Limb (tissue), 2 donors: Measurements from ENCODE around the gene SAP30BP.

ENCODE experiments used
- DNase-seq, 2 donors: peaks; one replicate each; pipeline ENCODE4 v3.0.0-alpha.2; 2016; ENCODE audit errors: extremely low spot score in 2 of 2

Gene SAP30BP

GRCh38 chr17:75738218-75738802 is 71.2 kb downstream of the SAP30BP start:
- DNase-seq: no peak

DNA sequence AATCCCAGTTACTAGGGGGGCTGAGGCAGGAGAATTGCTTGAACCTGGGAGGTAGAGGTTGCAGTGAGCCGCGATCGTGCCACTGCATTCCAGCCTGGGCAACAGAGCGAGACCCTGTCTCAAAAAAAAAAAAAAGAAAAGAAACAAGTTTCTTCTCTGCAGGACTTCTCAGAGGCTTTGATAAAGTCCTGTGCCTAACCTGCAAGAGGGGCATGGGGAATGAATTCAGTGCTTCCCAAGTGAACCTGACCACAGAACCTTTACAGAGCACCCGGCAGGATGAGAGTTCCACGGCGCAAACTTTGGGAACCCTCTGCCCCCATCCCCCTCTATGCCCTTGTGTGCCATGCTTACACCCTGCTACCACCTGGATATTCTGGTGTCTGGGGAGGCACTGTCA is 72.0 kb downstream of the SAP30BP start:
- DNase-seq: no peak

DNA sequence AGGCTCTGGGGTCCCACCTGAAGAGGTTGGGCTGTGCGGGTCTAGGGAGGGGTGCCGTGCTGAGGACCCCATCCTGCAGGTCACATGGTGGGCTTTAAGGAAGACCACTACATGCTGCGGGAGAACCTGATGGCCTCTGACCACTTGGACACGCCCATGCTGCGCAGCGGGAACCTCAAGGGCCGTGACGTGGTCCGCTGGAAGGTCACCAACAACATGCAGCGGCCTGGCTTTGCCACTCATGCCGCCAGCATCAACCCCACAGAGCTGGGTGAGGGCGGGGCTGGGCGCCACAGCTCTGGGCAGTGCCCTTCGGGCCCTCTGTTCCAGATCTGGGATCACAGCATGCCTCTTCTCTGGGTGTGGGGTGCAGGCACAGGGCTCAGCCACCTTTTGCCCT is 72.7 kb downstream of the SAP30BP start:
- DNase-seq: no peak

GRCh38 chr17:75740215-75740614 is 73.1 kb downstream of the SAP30BP start:
- no peak for DNase-seq

GRCh38 chr17:75740631-75741077 is 73.5 kb downstream of the SAP30BP start:
- no peak for DNase-seq

- no peak for DNase-seq
Measured at GRCh38 chr17:75742337-75742736, 75.2 kb downstream of the SAP30BP start.

- no peak for DNase-seq
Measured at GRCh38 chr17:75743625-75744206, 76.6 kb downstream of the SAP30BP start.

GRCh38 chr17:75748706-75749105 is 81.6 kb downstream of the SAP30BP start:
- no peak for DNase-seq

- DNase-seq: peak in 1 of 2 donors; percentile 88
Measured at GRCh38 chr17:75749545-75750389, 82.6 kb downstream of the SAP30BP start.

DNA sequence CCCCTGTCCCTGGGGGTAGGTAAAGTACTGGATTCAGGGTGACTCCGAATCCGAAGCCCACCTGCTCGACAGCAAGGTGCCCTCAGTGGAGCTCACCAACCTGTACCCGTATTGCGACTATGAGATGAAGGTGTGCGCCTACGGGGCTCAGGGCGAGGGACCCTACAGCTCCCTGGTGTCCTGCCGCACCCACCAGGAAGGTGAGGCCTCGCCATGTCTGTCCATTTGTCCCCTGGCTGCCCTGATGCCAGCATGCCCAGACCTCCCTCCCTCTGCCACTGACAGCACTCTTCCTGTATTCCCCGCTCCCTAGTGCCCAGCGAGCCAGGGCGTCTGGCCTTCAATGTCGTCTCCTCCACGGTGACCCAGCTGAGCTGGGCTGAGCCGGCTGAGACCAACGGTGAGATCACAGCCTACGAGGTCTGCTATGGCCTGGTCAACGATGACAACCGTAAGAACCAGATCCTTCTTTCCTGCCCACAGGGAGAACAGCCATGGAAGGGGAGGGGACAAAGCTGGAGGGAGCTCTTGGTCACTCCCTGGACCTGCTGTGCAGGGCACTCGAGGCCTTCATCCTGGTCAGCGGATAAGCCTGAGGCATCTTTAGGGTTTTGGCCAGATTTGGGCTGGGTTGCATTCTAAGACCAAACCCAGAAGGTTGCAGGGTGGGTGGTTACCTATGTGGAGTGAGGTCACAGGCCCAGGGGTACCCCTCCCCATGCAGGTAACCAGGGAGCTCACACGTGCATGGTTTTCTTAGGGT is 83.7 kb downstream of the SAP30BP start:
- no peak for DNase-seq

DNA sequence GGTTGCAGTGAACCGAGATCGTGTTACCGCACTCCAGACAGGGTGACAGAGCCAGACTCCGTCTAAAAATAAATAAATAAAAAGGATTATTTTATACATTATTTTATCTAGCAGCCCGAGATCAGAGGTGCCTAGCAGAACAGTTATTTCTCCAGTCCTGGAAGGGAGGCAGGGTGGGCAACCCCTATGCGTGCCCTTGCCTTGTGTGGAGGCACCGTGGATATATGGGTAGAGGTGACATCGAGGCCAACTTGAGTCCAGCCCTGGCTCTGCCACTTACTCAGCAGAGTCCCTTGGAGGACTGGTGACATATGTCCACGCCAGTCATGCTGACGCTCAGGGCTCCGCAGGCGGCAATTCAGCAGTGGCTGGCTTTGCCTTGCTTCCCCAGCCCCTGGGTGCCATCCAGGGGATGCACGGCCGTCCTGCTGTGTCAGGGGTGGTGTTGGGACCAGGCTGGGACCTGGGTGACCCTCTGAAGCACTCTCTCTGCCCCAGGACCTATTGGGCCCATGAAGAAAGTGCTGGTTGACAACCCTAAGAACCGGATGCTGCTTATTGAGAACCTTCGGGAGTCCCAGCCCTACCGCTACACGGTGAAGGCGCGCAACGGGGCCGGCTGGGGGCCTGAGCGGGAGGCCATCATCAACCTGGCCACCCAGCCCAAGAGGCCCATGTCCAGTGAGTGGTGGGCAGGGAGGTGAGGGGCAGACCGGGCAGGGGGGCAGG is 84.7 kb downstream of the SAP30BP start:
- DNase-seq: no peak

DNA sequence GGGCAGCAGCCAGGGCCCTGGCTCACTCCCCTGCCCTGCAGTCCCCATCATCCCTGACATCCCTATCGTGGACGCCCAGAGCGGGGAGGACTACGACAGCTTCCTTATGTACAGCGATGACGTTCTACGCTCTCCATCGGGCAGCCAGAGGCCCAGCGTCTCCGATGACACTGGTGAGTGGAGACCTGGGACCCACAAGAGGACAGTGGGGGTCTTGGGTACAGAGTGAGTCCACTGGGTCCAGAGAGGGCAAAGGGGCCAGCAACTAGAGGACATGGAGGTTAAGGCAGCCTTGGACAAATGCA is 85.2 kb downstream of the SAP30BP start:
- DNase-seq: no peak

DNA sequence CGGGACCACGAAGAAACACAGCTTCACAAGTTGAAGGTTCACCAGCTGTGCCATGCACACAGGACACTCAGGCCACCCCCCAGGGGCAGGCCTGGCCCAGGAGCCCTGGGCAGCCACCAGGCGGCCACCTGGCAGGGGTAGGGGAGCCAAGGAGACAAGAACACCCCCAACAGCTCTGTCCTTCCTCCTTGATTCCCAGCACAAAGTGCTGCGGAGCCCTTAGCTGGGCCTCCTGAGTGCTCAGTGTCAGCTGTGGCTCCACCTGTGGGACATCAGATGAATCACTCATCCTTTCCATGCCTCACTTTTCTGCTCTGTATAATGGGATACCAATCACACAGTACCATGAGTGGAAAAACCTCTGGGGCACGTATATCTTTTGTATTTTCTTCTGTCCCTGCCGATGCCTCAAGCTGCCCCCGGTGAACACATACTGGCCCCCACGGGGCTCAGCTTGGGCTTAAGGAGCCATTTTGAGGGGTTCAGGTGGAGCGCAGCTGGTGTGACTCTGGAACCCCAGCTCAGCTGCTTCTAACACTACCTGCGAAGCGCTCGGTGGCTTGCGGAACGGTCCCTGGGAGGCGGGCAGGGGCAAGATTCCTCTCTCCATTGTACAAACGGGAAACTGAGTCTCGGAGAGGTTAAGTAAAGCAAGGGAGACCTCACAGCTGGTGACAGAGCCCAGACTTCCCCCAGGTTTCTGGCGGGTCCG is 85.8 kb downstream of the SAP30BP start:
- no peak for DNase-seq

GRCh38 chr17:75753514-75754377 is 86.6 kb downstream of the SAP30BP start:
- peak; percentile 79 to 83 for DNase-seq

- no peak for DNase-seq
Measured at GRCh38 chr17:75754378-75755204, 87.5 kb downstream of the SAP30BP start.

DNA sequence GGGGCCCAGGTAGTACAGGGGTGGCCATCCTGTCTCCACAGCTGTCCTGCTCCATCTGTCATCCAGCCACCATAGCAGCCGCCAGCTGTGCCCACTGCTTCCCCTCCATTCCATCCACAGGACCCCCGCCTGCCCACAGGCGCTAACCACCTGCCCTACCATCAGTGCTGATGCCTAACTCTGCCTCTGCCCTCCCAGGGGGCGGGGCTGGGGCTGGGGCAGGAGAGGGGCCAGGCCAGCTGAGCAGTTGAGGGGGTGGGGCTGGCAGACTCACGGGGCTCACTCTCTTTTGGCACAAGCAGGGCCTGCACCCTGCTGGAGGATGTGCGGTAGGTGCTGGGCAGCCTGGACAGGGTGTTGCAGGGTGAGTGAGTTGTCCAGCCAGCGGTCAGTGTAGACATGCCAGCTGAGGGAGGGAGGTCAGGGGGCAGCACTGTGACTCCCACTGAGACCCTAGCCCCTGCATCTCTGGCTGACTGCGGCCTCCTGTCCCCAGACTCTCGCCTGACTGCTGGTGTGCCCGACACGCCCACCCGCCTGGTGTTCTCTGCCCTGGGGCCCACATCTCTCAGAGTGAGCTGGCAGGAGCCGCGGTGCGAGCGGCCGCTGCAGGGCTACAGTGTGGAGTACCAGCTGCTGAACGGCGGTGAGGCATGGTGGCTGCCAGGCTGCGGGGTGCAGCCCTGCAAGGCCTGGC is 88.2 kb downstream of the SAP30BP start:
- DNase-seq: peak in 1 of 2 donors; percentile 52

- no peak for DNase-seq
Measured at GRCh38 chr17:75755990-75756389, 88.9 kb downstream of the SAP30BP start.

DNA sequence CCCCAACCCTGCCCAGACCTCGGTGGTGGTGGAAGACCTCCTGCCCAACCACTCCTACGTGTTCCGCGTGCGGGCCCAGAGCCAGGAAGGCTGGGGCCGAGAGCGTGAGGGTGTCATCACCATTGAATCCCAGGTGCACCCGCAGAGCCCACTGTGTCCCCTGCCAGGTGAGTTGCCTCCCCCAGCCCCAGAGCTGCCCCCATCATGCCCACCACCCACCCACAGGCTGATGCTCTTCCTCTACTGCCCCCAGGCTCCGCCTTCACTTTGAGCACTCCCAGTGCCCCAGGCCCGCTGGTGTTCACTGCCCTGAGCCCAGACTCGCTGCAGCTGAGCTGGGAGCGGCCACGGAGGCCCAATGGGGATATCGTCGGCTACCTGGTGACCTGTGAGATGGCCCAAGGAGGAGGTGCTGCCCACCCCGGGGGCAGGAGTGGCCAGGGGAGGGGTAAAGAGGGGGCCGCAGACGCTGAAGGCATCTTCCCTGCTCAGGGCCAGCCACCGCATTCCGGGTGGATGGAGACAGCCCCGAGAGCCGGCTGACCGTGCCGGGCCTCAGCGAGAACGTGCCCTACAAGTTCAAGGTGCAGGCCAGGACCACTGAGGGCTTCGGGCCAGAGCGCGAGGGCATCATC is 89.4 kb downstream of the SAP30BP start:
- DNase-seq: no peak
